Motor neuron (in vitro differentiated cells): ENCODE results near the gene C10orf90. TPM values are rescaled to one million over a fixed set of nuclear protein-coding genes. Genes with fewer than 3 reads are reported as not detected.

Experiments
- ATAC-seq, 8 experiments: fragments of 200-7000 bp; cut with Tn5 transposase; replicated peaks in 6 of 8; 2 replicates each; pipeline ENCODE4 v1.8.0; 2021; ENCODE audit warnings: mild to moderate bottlenecking in 8 of 8, moderate library complexity in 8 of 8
- H3K27ac ChIP-seq, 2 donors: fragments of 250-450 bp; sonication (Bioruptor Pico); 2 replicates each; pipeline ENCODE4 v1.9.0; 2021; ENCODE audit warnings: antibody characterized with exemption in 2 of 2, mild to moderate bottlenecking in 2 of 2, moderate library complexity in 1 of 2
- H3K4me1 ChIP-seq, 2 donors: fragments of 250-450 bp; sonication (Bioruptor Pico); replicated peaks in 1 of 2; 2 replicates each; pipeline ENCODE4 v1.6.1; 2021; ENCODE audit warnings: antibody characterized with exemption in 2 of 2, mild to moderate bottlenecking in 2 of 2, moderate library complexity in 1 of 2
- H3K4me3 ChIP-seq, 5 donors: fragments of 250-450 bp; sonication (Bioruptor Pico); 2 replicates each; pipeline ENCODE4 v1.9.0; 2021; ENCODE audit warnings: antibody characterized with exemption in 5 of 5, mild to moderate bottlenecking in 5 of 5, moderate library complexity in 4 of 5
- WGBS, 10 experiments: fragments of 450-650 bp; shearing (Covaris generic); methylation state at CpG; one replicate each; pipeline ENCODE4 v1.0.0; 2022; 5-methylcytosine and 5-hydroxymethylcytosine counted together
- in situ Hi-C, 9 experiments: fragments of 400-800 bp; cut with MboI; loops; one replicate each; pipeline ENCODE4 v1.15.0; 2021; ENCODE audit warnings: low sequenced_read_pairs in 9 of 9, low pct_unique_long_range_greater_than_20kb in 2 of 9; ENCODE audit not compliant: unreplicated experiment in 9 of 9
- total RNA-seq, 8 experiments: library from RNA; unstranded; fragments of 300-600 nt; gene quantifications; 2 replicates each; pipeline versions ENCODE4 v1.2.3 to v1.2.4, GENCODE V29; 2022

The C10orf90 gene
- total RNA-seq, 8 experiments from 2014 or later, result 0.05 to 0.36 (median 0.23) TPM

GRCh38 chr10:126536656-126537055, 133.8 kb downstream of the C10orf90 start:
- H3K4me3 ChIP-seq, result no peak overlapping the region
- in situ Hi-C loops, result no loop called here
- no peak for ATAC-seq
- H3K27ac ChIP-seq, result no peak overlapping the region
- WGBS, 10 experiments, result 57 to 100% (median 90%) methylated on average over 1 to 3 of the region's 3 CpGs; no CpG with 5 or more reads in 2 of the 10 experiments
- peaks cover 0 to 13% of the 10 kb centered on the region in 2 donors for H3K4me1 ChIP-seq

- peak in 3 of 8 experiments; percentile 37 to 71 (median 41) for ATAC-seq
- Histone ChIP-seq H3K4me1 (peaks cover 0 to 13% of the 10 kb centered on the region in 2 donors), H3K4me3 (no peak overlapping the region), H3K27ac (no peak overlapping the region)
- 43 to 93% (median 52%) methylated on average over 2 to 9 of the region's 10 CpGs; no CpG with 5 or more reads in 4 of the 10 experiments for WGBS, 10 experiments
- in situ Hi-C loops, result no loop called here
Measured at GRCh38 chr10:126536148-126536547, 134.3 kb downstream of the C10orf90 start.

GRCh38 chr10:126533644-126534043, 136.8 kb downstream of the C10orf90 start:
- in situ Hi-C loops, result no loop called here
- Histone ChIP-seq H3K27ac (no peak overlapping the region), H3K4me3 (no peak overlapping the region), H3K4me1 (peaks cover 0 to under 1% of the 10 kb centered on the region in 2 donors)
- 50 to 100% (median 100%) methylated on average over 1 to 5 of the region's 5 CpGs; no CpG with 5 or more reads in 2 of the 10 experiments for WGBS, 10 experiments
- ATAC-seq, result no peak

- no peak for ATAC-seq
- Histone ChIP-seq H3K4me1 (peaks cover 11 to 13% of the 10 kb centered on the region in 2 donors), H3K27ac (no peak overlapping the region), H3K4me3 (no peak overlapping the region)
- in situ Hi-C loops, result no loop called here
- 70 to 100% (median 88%) methylated on average over 2 to 8 of the region's 8 CpGs; no CpG with 5 or more reads in 1 of the 10 experiments for WGBS, 10 experiments
Measured at GRCh38 chr10:126528315-126528835, 142.1 kb downstream of the C10orf90 start.

GRCh38 chr10:126527645-126528314, 142.7 kb downstream of the C10orf90 start:
- Histone ChIP-seq H3K27ac (no peak overlapping the region), H3K4me3 (no peak overlapping the region), H3K4me1 (peaks cover 11 to 13% of the 10 kb centered on the region in 2 donors)
- 50 to 94% (median 90%) methylated on average over 3 to 9 of the region's 9 CpGs; no CpG with 5 or more reads in 1 of the 10 experiments for WGBS, 10 experiments
- in situ Hi-C loops, result no loop called here
- ATAC-seq, result no peak

GRCh38 chr10:126525326-126525725, 145.2 kb downstream of the C10orf90 start:
- in situ Hi-C loops, result no loop called here
- H3K27ac ChIP-seq, result peak overlapping the region in 1 of 2 donors; percentile 24
- peaks cover 11 to 13% of the 10 kb centered on the region in 2 donors for H3K4me1 ChIP-seq
- no peak overlapping the region for H3K4me3 ChIP-seq
- WGBS, 10 experiments, result 15 to 54% (median 25%) methylated on average over 2 to 7 of the region's 7 CpGs; no CpG with 5 or more reads in 1 of the 10 experiments
- ATAC-seq, result peak in 5 of 8 experiments; percentile 37 to 81 (median 77)

- WGBS, 10 experiments, result 53 to 80% (median 67%) methylated on average over 1 to 3 of the region's 6 CpGs; no CpG with 5 or more reads in 7 of the 10 experiments
- Histone ChIP-seq H3K4me3 (no peak overlapping the region), H3K27ac (no peak overlapping the region), H3K4me1 (peaks cover 11 to 13% of the 10 kb centered on the region in 2 donors)
- in situ Hi-C loops, result loop anchor here in 2 of 9 experiments (25.0 kb wide), 1 partner anchor 537 kb away; no protein-coding TSS in a partner anchor
- no peak for ATAC-seq
Measured at GRCh38 chr10:126524526-126524925, 146.0 kb downstream of the C10orf90 start.

GRCh38 chr10:126523071-126523470, 147.4 kb downstream of the C10orf90 start:
- no peak for ATAC-seq
- 50 to 100% (median 65%) methylated on average over 1 to 3 of the region's 3 CpGs; no CpG with 5 or more reads in 4 of the 10 experiments for WGBS, 10 experiments
- in situ Hi-C loops, result loop anchor here in 2 of 9 experiments (25.0 kb wide), 1 partner anchor 536 kb away; no protein-coding TSS in a partner anchor
- Histone ChIP-seq H3K4me3 (no peak overlapping the region), H3K4me1 (peaks cover 11 to 13% of the 10 kb centered on the region in 2 donors), H3K27ac (no peak overlapping the region)

GRCh38 chr10:126521399-126521798, 149.1 kb downstream of the C10orf90 start:
- Histone ChIP-seq H3K27ac (no peak overlapping the region), H3K4me1 (peaks cover 11 to 13% of the 10 kb centered on the region in 2 donors), H3K4me3 (no peak overlapping the region)
- 20 to 93% (median 69%) methylated on average over 1 to 5 of the region's 5 CpGs for WGBS, 10 experiments
- in situ Hi-C loops, result loop anchor here in 2 of 9 experiments (25.0 kb wide), 1 partner anchor 534 kb away; no protein-coding TSS in a partner anchor
- no peak for ATAC-seq

- ATAC-seq, result no peak
- in situ Hi-C loops, result loop anchor here in 2 of 9 experiments (25.0 kb wide), 1 partner anchor 534 kb away; no protein-coding TSS in a partner anchor
- Histone ChIP-seq H3K4me3 (no peak overlapping the region), H3K27ac (no peak overlapping the region), H3K4me1 (peaks cover 11 to 13% of the 10 kb centered on the region in 2 donors)
- 20 to 100% (median 80%) methylated on average over 1 to 6 of the region's 7 CpGs; no CpG with 5 or more reads in 3 of the 10 experiments for WGBS, 10 experiments
Measured at GRCh38 chr10:126520751-126521317, 149.7 kb downstream of the C10orf90 start.

GRCh38 chr10:126519992-126520391, 150.5 kb downstream of the C10orf90 start:
- Histone ChIP-seq H3K27ac (no peak overlapping the region), H3K4me3 (no peak overlapping the region), H3K4me1 (peaks cover 3 to 6% of the 10 kb centered on the region in 2 donors)
- no peak for ATAC-seq
- in situ Hi-C loops, result loop anchor here in 2 of 9 experiments (25.0 kb wide), 1 partner anchor 533 kb away; no protein-coding TSS in a partner anchor
- 76 to 94% (median 85%) methylated on average over 3 to 4 of the region's 7 CpGs; no CpG with 5 or more reads in 7 of the 10 experiments for WGBS, 10 experiments

- peak in 1 of 8 experiments; percentile 28 for ATAC-seq
- in situ Hi-C loops, result loop anchor here in 2 of 9 experiments (25.0 kb wide), 1 partner anchor 532 kb away; no protein-coding TSS in a partner anchor
- WGBS, 10 experiments, result 38 to 100% (median 83%) methylated on average over 1 to 2 of the region's 2 CpGs; no CpG with 5 or more reads in 3 of the 10 experiments
- H3K4me1 ChIP-seq, result no peaks in the 10 kb centered on the region
- H3K4me3 ChIP-seq, result no peak overlapping the region
- no peak overlapping the region for H3K27ac ChIP-seq
Measured at GRCh38 chr10:126519185-126519584, 151.3 kb downstream of the C10orf90 start.
